ENCODE results near the gene PTBP3.
"Not testable (repeated sequence)": the region's sequence is repeated elsewhere in the genome, so short reads cannot be mapped to it uniquely, and the experiment has no call there.

Gene PTBP3

GRCh38 chr9:112278152-112278551 is 55.3 kb downstream of the PTBP3 start:
- no peak for TF ChIP-seq CTCF (IDR thresholded peaks at IDR 0.05)
- Histone ChIP-seq H3K4me3 (ENCODE audit: low read depth in 1 of 2, low read length in 1 of 2) (no peak overlapping the region), H3K36me3 (peaks cover 12% of the 10 kb centered on the region), H3K27me3 (no peaks in the 10 kb centered on the region), H3K4me1 (ENCODE audit: control insufficient read depth in 1 of 2, insufficient read depth in 1 of 2, low read depth in 1 of 2, low read length in 1 of 2) (no peaks in the 10 kb centered on the region), H3K27ac (peak overlapping the region; percentile 19), H3K9me3 (no peaks in the 10 kb centered on the region)

- H3K36me3 ChIP-seq: peaks cover 19% of the 10 kb centered on the region
Measured at GRCh38 chr9:112274600-112274999, 58.8 kb downstream of the PTBP3 start.

GRCh38 chr9:112273876-112274275 is 59.5 kb downstream of the PTBP3 start:
- no peaks in the 10 kb centered on the region for H3K9me3 ChIP-seq
- H3K4me1 ChIP-seq (ENCODE audit: control insufficient read depth in 1 of 2, insufficient read depth in 1 of 2, low read depth in 1 of 2, low read length in 1 of 2): no peaks in the 10 kb centered on the region
- no peaks in the 10 kb centered on the region for H3K27me3 ChIP-seq
- H3K27ac ChIP-seq: peak overlapping the region; percentile 38
- H3K36me3 ChIP-seq: peaks cover 19% of the 10 kb centered on the region
- no peak overlapping the region for H3K4me3 ChIP-seq (ENCODE audit: low read depth in 1 of 2, low read length in 1 of 2)
- TF ChIP-seq CTCF (IDR thresholded peaks at IDR 0.05): no peak

More at GRCh38 chr9:112274600-112274999, 58.8 kb downstream of the PTBP3 start:
- H3K27me3 ChIP-seq: no peaks in the 10 kb centered on the region
- H3K27ac ChIP-seq: peak overlapping the region; percentile 7
- H3K4me1 ChIP-seq (ENCODE audit: control insufficient read depth in 1 of 2, insufficient read depth in 1 of 2, low read depth in 1 of 2, low read length in 1 of 2): no peaks in the 10 kb centered on the region
- no peak for TF ChIP-seq CTCF (IDR thresholded peaks at IDR 0.05)
- no peaks in the 10 kb centered on the region for H3K9me3 ChIP-seq
- no peak overlapping the region for H3K4me3 ChIP-seq (ENCODE audit: low read depth in 1 of 2, low read length in 1 of 2)

- Histone ChIP-seq H3K9me3 (no peaks in the 10 kb centered on the region), H3K36me3 (peaks cover 34% of the 10 kb centered on the region), H3K4me3 (ENCODE audit: low read depth in 1 of 2, low read length in 1 of 2) (no peak overlapping the region), H3K27me3 (no peaks in the 10 kb centered on the region), H3K27ac (no peak overlapping the region), H3K4me1 (ENCODE audit: control insufficient read depth in 1 of 2, insufficient read depth in 1 of 2, low read depth in 1 of 2, low read length in 1 of 2) (no peaks in the 10 kb centered on the region)
- no peak for TF ChIP-seq CTCF (IDR thresholded peaks at IDR 0.05)
Measured at GRCh38 chr9:112271466-112272098, 61.8 kb downstream of the PTBP3 start.

GRCh38 chr9:112268413-112268812 is 65.0 kb downstream of the PTBP3 start:
- TF ChIP-seq CTCF (IDR thresholded peaks at IDR 0.05): no peak
- Histone ChIP-seq H3K36me3 (peaks cover 36% of the 10 kb centered on the region), H3K27ac (no peak overlapping the region)

GRCh38 chr9:112267086-112267485 is 66.3 kb downstream of the PTBP3 start:
- not testable (repeated sequence) for H3K9me3 ChIP-seq; H3K4me1 ChIP-seq (ENCODE audit: control insufficient read depth in 1 of 2, insufficient read depth in 1 of 2, low read depth in 1 of 2, low read length in 1 of 2); H3K27me3 ChIP-seq; H3K4me3 ChIP-seq (ENCODE audit: low read depth in 1 of 2, low read length in 1 of 2); H3K27ac ChIP-seq
- peaks cover 41% of the 10 kb centered on the region for H3K36me3 ChIP-seq

More at GRCh38 chr9:112268413-112268812, 65.0 kb downstream of the PTBP3 start:
- H3K27me3 ChIP-seq: no peaks in the 10 kb centered on the region
- no peaks in the 10 kb centered on the region for H3K9me3 ChIP-seq
- no peaks in the 10 kb centered on the region for H3K4me1 ChIP-seq (ENCODE audit: control insufficient read depth in 1 of 2, insufficient read depth in 1 of 2, low read depth in 1 of 2, low read length in 1 of 2)
- no peak overlapping the region for H3K4me3 ChIP-seq (ENCODE audit: low read depth in 1 of 2, low read length in 1 of 2)
